Gastrocnemius medialis (tissue), 4 donors: ENCODE data around the gene NXNL1. TPM values are rescaled to one million over a fixed set of nuclear protein-coding genes. Genes with fewer than 3 reads are reported as not detected.

Experiments
- ATAC-seq, 2 donors: fragments of 150-250 bp; one replicate each; pipeline ENCODE4 v1.9.1; 2016
- DNase-seq, 2 donors: peaks; one replicate each; pipeline ENCODE4 v3.0.0-alpha.2; 2019
- H3K27ac ChIP-seq, 4 donors: fragments of 200-600 bp; sonication (generic); 1 replicate in 1 of 4; 2 replicates in 3 of 4; pipeline ENCODE4 v1.5.1; 2016 to 2018; ENCODE audit warnings: mild to moderate bottlenecking in 2 of 4, moderate library complexity in 1 of 4
- H3K27me3 ChIP-seq, 3 donors: fragments of 200-600 bp; sonication (generic) in 2 of 3; 1 replicate in 1 of 3; 2 replicates in 2 of 3; pipeline versions ENCODE4 v1.5.1 to v1.6.0; 2016 to 2019; ENCODE audit warnings: mild to moderate bottlenecking in 1 of 3, moderate library complexity in 1 of 3
- H3K36me3 ChIP-seq, 2 donors: fragments of 200-600 bp; sonication (generic) in 1 of 2; one replicate each; pipeline ENCODE4 v1.5.1; 2017 to 2018
- H3K4me1 ChIP-seq, 2 donors: fragments of 200-600 bp; sonication (generic) in 1 of 2; one replicate each; pipeline ENCODE4 v1.5.1; 2016 to 2017; ENCODE audit warnings: mild to moderate bottlenecking in 2 of 2
- H3K4me3 ChIP-seq, 4 donors: fragments of 200-600 bp; sonication (generic) in 3 of 4; 1 replicate in 1 of 4; 2 replicates in 3 of 4; pipeline ENCODE4 v1.5.1; 2016 to 2019; ENCODE audit warnings: mild to moderate bottlenecking in 2 of 4
- H3K9me3 ChIP-seq, 3 donors: fragments of 200-600 bp; sonication (generic) in 2 of 3; 1 replicate in 1 of 3; 2 replicates in 2 of 3; pipeline ENCODE4 v1.5.1; 2016 to 2019
- POLR2A ChIP-seq, 2 donors: fragments of 450-650 bp; IDR thresholded peaks; one replicate each; pipeline ENCODE4 v1.6.1; 2017; ENCODE audit warnings: antibody characterized with exemption in 2 of 2, mild to moderate bottlenecking in 2 of 2, moderate library complexity in 2 of 2
- in situ Hi-C, 4 donors: fragments of 200-750 bp; cut with MboI; loops; one replicate each; pipeline versions ENCODE4 v1.15.0 to v1.8.0; 2017; ENCODE audit warnings: low sequenced_read_pairs in 4 of 4
- intact Hi-C: fragments of 100-400 bp; cut with DNase I; formaldehyde crosslinking; loops from one replicate; pipeline ENCODE4 v1.15.1; 2023; ENCODE audit warnings: low total_unique reads
- total RNA-seq, 4 donors: library from RNA; depleted of rRNA; stranded (reverse); fragments of >200 nt; gene quantifications; one replicate each; pipeline versions ENCODE4 v1.1.0 to v1.2.3, GENCODE V29; 2016
- TF ChIP-seq, protein P1 (sequence below), 5 experiments: fragments of 450-650 bp in 3 of 5; fragments of 200-600 bp in 2 of 5; sonication (generic) in 2 of 5; IDR thresholded peaks in 4 of 5; conservative IDR thresholded peaks in 1 of 5; 1 replicate in 4 of 5; 2 replicates in 1 of 5; pipeline ENCODE4 v1.5.1; 2016 to 2019; ENCODE audit warnings: antibody characterized with exemption in 5 of 5, mild to moderate bottlenecking in 3 of 5, moderate library complexity in 3 of 5

Gene NXNL1
- total RNA-seq, 4 donors from 2014 or later = not detected

DNA sequence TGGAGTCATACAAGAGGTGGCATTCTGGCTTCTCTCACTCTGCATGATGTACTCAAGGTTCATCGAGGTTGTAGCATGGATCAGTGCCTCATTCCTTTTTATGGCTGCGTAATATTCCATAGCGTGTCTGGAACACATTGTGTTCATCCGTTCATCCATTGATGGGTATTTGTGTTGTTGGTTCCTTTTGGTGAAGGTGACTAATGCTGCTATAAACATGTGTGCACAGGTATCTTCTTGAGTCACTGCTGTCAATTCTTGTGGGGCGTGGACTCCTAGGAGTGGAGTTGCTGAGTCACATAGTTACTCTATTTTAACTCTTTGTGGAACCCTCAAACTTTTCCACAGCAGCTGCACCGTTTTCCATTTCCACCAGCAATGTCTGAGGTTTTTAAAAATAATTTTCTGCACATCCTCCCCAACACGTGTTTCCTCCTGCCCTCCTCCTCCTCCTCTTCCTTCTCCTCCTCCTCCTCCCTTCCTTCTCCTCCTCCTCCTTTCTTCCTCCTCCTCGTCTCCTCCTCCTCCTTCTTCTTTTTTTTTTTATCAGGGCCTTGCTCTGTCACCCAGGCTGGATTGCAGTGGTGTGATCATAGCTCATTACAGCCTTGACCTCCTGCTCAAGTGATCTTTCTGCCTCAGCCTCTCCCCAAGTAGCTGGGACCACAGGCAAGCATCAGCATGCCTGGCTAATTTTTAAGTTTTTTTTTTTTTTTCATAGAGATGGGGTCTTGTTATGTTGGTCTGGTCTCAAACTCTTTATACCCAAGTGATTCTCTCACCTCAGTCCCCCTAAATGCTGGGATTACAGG is 10.3 kb downstream of the NXNL1 start:
- H3K9me3 ChIP-seq = no peaks in the 10 kb centered on the region
- intact Hi-C loops = no loop called here
- no peak overlapping the region for H3K27ac ChIP-seq
- no peak for ATAC-seq
- in situ Hi-C loops = loop anchor here in 1 of 4 donors (10.0 kb wide), 1 partner anchor 124 kb away; no protein-coding TSS in a partner anchor
- no peak for TF ChIP-seq POLR2A (IDR thresholded peaks at IDR 0.05)
- TF ChIP-seq, protein P1, sequence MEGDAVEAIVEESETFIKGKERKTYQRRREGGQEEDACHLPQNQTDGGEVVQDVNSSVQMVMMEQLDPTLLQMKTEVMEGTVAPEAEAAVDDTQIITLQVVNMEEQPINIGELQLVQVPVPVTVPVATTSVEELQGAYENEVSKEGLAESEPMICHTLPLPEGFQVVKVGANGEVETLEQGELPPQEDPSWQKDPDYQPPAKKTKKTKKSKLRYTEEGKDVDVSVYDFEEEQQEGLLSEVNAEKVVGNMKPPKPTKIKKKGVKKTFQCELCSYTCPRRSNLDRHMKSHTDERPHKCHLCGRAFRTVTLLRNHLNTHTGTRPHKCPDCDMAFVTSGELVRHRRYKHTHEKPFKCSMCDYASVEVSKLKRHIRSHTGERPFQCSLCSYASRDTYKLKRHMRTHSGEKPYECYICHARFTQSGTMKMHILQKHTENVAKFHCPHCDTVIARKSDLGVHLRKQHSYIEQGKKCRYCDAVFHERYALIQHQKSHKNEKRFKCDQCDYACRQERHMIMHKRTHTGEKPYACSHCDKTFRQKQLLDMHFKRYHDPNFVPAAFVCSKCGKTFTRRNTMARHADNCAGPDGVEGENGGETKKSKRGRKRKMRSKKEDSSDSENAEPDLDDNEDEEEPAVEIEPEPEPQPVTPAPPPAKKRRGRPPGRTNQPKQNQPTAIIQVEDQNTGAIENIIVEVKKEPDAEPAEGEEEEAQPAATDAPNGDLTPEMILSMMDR (IDR thresholded peaks at IDR 0.05 in 4 of 5, conservative IDR thresholded peaks at IDR 0.05 in 1 of 5) = no peak
- H3K27me3 ChIP-seq = peaks cover 31 to 59% (median 32%) of the 10 kb centered on the region in 3 donors
- H3K36me3 ChIP-seq = no peaks in the 10 kb centered on the region
- peaks cover 7 to 10% of the 10 kb centered on the region in 2 donors for H3K4me1 ChIP-seq
- no peak overlapping the region for H3K4me3 ChIP-seq
- DNase-seq = no peak

- peak within 1 kb of the TSS; percentile 35 to 54 (median 43) for H3K4me3 ChIP-seq
- TF ChIP-seq, protein P1 (IDR thresholded peaks at IDR 0.05 in 4 of 5, conservative IDR thresholded peaks at IDR 0.05 in 1 of 5) = peak in 2 of 5 experiments; percentile 30 to 47
- no peak for TF ChIP-seq POLR2A (IDR thresholded peaks at IDR 0.05)
- H3K27ac ChIP-seq = no peak within 1 kb of the TSS
These were observed 12.4 kb downstream of the NXNL1 start, which contains the start of gene TMEM221 for GRCh38 chr19:17448131-17448967. Gene TMEM221 (minus strand): TSS chr19:17448668. CDS start chr19:17448462, 206 bp downstream.

GRCh38 chr19:17447704-17448130 is 13.0 kb downstream of the NXNL1 start:
- no peaks in the 10 kb centered on the region for H3K36me3 ChIP-seq
- intact Hi-C loops (no loop called here), in situ Hi-C loops (no loop called here)
- ATAC-seq = no peak
- peaks cover 12 to 37% (median 14%) of the 10 kb centered on the region in 3 donors for H3K27me3 ChIP-seq
- H3K4me3 ChIP-seq = no peak overlapping the region
- no peaks in the 10 kb centered on the region for H3K9me3 ChIP-seq
- TF ChIP-seq, protein P1 (IDR thresholded peaks at IDR 0.05 in 4 of 5, conservative IDR thresholded peaks at IDR 0.05 in 1 of 5) = no peak
- no peak for TF ChIP-seq POLR2A (IDR thresholded peaks at IDR 0.05)
- H3K27ac ChIP-seq = no peak overlapping the region
- peaks cover 3 to 7% of the 10 kb centered on the region in 2 donors for H3K4me1 ChIP-seq
- no peak for DNase-seq

More at GRCh38 chr19:17448131-17448967, 12.4 kb downstream of the NXNL1 start, which contains the start of gene TMEM221:
- intact Hi-C loops (no loop called here), in situ Hi-C loops (no loop called here)
- DNase-seq (peak in 1 of 2 donors; percentile 24), ATAC-seq (no peak)
- H3K27me3 ChIP-seq = peaks cover 12 to 40% (median 15%) of the 10 kb centered on the region in 3 donors
- H3K4me1 ChIP-seq = peaks cover 5 to 7% of the 10 kb centered on the region in 2 donors
- no peaks in the 10 kb centered on the region for H3K36me3 ChIP-seq
- no peaks in the 10 kb centered on the region for H3K9me3 ChIP-seq

DNA sequence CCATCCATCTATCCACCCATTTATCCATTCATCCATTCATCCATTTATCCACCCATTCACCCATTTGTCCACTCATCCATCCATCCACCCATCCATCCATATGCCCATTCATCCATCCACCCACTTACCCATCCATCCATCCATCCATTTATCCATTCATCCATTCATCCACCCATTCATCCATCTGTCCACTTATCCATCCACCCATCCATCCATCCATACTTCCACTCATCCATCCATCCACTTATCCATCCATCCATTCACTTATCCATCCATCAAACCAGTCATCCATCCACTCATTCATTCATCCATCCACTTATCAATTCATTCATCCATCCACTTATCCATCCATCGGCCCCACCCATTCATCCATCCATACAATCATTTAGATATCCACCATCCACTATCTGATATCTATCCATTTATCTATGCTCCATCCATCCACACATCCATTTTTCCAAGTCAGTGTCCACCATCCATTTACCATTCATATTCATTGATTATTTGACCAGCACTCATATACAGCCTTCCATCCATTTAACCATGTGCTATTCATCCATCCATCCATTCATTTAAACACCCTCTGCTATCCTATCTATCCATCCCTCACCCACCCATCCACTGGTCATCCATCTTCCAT is 15.1 kb downstream of the NXNL1 start:
- TF ChIP-seq POLR2A (IDR thresholded peaks at IDR 0.05) = no peak
- TF ChIP-seq, protein P1 (IDR thresholded peaks at IDR 0.05 in 4 of 5, conservative IDR thresholded peaks at IDR 0.05 in 1 of 5) = no peak
- H3K9me3 ChIP-seq = peaks cover 0 to 4% (median 0%) of the 10 kb centered on the region in 3 donors
- H3K27me3 ChIP-seq = peaks cover 12 to 29% (median 12%) of the 10 kb centered on the region in 3 donors
- no peaks in the 10 kb centered on the region for H3K36me3 ChIP-seq
- in situ Hi-C loops (no loop called here), intact Hi-C loops (no loop called here)
- peaks cover 3 to 7% of the 10 kb centered on the region in 2 donors for H3K4me1 ChIP-seq
- no peak for DNase-seq
- no peak overlapping the region for H3K27ac ChIP-seq
- no peak overlapping the region for H3K4me3 ChIP-seq
- no peak for ATAC-seq
